GM04504 (cell line): ENCODE measurements around the gene PDE10A.

Experiments
- DNase-seq: peaks from one replicate; pipeline ENCODE4 v3.0.0-alpha.2; 2012; ENCODE audit warnings: low read depth

Gene PDE10A

DNA sequence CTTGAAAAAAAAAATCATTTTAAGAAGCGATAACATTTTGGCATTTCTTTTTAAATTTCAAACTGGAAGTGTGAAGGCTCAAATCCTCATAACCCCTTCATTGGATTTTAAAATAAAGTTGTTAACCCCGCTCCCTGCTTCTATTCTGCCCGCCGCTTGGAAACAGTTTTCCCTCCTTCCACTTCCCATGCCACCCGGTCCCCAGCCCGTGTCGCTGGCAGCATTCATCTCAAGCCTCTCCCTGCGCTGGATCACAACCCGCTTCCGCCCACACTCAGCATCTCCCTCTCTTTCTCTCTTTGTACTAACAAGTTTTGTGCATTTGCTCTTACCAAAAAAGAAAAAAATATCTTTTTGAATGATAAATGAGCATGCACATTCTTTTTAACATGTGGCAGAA lies 15.4 kb upstream of the PDE10A start:
- DNase-seq, result no peak

DNA sequence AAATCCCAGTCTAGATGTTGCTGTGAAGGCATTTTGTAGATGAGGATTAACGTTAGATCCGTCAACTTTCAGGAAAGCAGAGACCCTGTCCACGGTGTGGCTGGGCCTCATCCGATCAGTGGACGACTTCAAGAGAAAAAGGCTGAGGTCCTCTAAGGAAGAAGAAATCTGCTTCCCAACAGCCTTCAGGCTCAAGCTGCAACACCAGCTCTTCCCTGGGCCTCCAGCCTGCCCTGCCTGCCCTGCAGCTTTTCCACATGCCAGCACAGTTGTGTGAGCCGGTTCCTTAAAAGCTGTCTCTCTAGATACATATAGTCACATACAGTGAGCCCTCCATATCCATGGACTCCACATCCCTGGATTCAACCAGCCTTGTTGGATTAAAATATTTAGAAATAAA lies 14.1 kb upstream of the PDE10A start:
- no peak for DNase-seq

DNA sequence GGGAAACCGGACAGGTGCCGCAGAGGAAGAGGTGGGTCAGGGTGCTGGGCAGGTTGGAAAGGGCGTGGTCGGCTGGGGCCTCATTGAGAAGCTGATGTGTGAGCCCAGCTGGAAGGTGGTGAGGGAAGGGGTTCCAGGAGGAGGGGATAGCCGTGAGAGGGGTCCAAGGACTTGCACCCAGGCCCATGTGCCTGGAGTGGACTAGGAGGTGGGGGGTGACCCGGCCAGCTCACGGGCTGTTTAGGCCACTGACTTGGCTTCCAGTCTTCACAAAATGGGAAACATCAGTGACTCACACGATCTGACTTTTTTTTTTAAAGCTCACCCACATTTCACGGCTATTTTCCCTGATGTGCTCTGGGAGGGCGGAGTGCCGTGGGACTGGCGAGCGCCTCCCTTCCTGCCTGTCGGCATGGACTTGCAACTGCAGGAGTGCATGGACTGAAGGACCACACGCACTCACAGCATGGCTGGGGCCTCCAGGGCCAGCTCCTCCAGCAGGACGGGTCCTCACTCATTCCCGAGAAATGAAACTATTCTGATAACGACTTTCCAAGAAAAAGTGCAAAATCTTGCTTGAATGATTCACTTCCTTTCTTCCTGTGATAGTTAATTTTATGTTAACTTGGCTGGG lies 13.5 kb upstream of the PDE10A start:
- DNase-seq, result no peak

DNA sequence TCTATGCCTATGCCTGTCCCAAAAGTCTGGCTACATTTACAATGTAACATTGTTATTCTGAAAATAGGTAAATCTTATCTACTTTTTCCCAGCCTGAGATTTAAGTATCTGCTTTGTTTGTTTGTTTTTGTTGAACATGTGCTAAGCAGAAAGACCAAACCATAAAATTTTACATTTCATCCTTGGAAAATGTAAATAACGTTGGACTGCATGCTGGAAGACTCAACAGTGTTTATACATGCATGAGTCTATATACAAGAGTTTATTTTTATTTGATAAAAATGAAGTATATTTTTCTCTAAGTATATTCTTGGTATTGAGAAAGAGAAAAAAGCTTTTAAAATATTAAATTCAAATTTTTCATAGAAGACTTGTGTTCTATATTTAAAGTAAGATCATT lies 12.1 kb upstream of the PDE10A start:
- no peak for DNase-seq

DNA sequence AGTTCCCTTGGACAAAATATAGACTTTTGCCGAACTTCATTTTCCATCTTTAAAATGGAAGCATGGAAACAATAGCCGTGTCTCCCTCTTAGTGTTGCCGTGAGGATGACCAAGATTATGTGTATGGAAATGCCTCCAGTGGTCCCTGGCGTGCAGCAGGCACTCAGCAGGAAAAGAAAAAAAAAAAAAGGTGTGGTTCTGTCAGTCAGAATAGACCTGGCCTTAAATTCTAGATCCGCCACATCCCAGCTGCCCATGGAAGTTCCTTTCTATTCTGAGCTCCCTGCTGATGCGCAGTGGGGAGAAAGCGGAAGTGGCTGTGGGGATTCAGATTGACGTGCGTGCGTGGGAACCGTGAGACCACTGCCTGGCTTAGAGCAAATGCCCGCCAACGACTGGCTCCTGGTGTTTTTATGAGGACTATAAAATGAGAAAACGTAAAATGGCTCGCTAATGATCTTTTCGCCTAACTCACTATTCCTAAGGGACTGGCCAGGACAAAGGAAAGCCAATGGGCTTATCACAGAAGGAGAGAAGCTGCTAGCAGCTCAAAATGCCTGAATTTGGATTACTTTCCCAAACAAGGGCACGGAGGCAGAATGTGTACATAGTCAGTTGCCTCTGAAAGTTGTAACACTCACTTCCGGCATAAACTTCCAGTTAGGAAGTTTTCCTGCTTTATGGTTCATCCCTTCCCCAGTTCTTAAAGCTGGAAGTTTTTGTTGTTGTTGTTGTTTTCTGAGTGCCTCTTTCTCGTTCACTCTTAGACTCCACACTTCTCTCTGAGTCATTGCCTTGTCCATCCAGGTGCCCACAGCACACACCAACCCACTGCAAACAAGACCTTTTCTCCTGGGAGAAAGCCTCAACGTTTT lies 11.4 kb upstream of the PDE10A start:
- no peak for DNase-seq

DNA sequence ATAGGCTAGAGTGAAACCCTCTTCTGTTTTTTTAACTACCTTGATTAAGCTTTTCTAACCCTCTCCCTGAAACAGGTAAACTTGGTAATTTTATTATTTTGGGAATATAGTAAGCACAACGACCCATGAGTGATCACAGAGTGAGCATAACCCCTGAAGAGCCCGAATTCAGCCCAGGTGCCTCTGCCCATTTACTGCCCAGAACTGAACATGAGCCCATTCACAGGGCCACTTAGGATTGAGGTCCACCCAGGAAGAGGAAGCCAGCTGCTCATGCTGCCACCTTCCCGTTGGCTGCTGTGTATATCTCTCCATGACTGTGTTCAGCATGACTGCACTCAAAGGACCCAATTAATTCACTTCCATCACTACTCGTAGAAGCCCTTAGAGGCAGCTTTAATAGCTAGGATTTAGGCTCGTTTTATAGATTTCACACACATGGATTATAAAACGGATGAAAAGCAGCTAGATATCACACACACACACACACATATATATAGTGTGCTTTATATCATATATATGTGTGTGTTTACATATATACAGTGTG lies 8.3 kb upstream of the PDE10A start:
- no peak for DNase-seq

GRCh38 chr6:165668951-165669350 lies 5.9 kb upstream of the PDE10A start:
- DNase-seq, result no peak

- DNase-seq, result no peak
These were observed 2.3 kb upstream of the PDE10A start for GRCh38 chr6:165665384-165665672.

GRCh38 chr6:165664559-165665383 lies 1.7 kb upstream of the PDE10A start:
- DNase-seq, result no peak

GRCh38 chr6:165663736-165664558 lies 906 bp upstream of the PDE10A start:
- DNase-seq, result no peak

DNA sequence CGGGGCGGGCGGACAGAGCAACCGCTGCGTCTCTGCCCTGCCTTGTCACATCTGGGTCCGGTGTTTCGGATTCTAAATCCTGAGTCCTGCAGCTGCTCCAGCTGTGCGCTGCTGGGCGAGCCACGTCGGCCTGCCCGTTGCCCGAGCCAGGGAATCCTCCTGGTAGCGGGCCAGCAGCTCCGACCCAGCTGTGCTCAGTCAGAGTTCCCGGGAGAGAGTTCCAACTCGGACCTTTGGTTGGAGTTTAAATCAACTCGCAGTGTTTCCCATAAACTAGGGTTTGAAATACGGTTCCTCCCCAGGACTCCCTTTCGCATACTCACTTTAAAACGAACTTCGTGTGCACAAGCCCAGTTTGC lies 315 bp upstream of the PDE10A start:
- no peak for DNase-seq

DNA sequence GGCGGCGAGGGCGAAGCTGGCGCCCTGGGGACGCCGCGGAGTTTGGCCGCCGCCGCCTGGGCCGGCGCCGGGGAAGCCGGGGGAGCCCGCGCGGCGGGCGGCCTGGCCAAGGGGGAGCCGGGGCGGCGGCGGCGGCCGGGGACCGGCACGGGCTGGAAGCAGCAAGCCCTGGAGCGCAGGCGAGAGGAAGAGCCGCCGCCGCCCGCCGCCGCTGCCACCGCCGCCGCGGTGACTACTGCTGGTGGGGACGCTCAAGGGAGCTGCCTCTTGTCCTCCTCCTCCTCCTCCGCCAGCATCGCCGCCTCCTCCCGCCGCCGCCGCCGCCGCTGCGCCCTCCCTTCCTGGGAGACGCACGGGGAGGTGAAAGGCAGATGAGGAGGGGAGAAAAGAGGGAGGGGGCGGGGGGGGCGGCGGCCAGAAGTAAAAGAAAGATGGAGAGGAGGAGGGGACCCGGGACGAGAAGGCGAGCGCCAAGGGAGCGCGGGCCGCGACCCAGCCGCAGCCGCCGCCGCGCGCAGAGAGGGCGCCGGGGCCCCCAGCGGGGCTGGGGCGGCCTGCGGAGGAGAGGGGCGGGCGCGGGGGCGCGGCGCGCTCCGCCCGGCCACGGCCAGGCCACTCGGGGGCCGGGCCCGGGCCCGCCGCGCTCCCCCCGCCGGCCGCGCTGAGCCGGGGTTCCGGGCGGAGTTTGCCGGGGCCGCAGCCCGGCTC lies 846 bp downstream of the PDE10A start:
- no peak for DNase-seq

DNA sequence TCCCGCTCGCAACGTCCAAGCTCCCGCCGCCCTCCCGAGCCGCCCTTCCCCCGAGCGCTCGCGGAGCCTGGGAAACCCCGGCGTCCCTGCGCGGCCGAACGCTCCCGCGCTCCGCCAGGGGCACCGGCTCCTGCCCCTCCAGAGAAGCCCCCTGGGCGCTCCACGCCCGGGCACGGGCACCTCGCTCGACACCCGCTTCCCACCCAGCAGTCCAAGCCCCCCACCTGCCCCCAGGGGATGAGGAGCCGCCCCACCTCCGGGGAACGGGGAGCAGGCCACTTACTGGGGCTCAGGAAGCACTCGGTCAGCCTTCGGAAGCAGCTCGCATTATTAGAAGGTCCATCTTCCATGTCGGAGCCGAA lies 1.4 kb downstream of the PDE10A start:
- DNase-seq, result no peak

GRCh38 chr6:165660857-165661663 lies 2.0 kb downstream of the PDE10A start:
- no peak for DNase-seq

DNA sequence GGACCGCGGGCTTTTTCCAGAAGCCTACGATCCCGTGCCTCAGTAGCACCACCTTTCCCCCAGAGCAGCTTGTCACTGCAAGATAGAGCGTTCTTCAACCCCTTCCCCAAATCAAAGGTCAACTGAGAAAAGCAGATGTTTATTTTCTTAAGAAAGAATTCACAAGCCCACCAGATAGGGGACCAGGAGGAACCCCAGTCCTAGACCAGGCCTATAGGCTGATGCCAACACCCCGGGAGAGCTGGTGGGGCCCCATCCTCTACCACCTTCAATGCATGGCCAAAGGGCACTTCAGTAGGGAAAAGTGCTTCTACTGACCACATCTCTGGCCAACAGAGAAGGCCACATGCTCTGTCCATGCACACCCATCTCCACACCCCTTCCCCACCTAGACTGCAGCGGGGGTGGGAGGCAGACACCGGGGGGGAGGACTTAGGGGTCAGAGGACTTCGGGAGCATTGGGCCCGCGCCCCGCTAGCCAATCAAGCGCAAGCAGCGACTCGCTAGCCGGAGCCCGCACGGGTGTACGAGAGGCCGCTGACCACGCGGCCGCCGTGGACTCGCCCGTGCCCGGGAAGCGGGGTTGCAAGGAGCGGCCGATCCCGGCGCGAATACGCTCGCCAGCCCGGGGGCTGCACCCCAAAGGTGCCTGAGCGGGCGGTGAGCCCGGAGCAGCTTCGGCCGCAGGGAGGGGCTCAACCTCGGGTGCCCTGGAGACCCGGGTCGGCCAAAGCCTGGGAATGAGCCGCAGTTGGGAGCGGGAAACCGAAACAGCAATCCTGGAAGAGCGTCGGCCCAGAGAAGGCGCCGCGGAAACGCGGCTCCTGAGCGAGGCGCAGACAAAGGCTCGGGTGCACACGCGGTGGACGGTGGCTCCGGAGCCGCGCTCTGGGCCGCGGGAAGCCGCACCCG lies 2.8 kb downstream of the PDE10A start:
- DNase-seq, result no peak

GRCh38 chr6:165658395-165659058 lies 4.5 kb downstream of the PDE10A start:
- DNase-seq, result no peak

GRCh38 chr6:165657325-165657680 lies 5.7 kb downstream of the PDE10A start:
- no peak for DNase-seq

- no peak for DNase-seq
These were observed 6.3 kb downstream of the PDE10A start for GRCh38 chr6:165656581-165657324.
